Measurements from ENCODE around the gene VSTM4. TPM values are rescaled to one million over a fixed set of nuclear protein-coding genes. Genes with fewer than 3 reads are reported as not detected.

Gene VSTM4
- total RNA-seq, 1 experiment from 2014 or later: not detected

DNA sequence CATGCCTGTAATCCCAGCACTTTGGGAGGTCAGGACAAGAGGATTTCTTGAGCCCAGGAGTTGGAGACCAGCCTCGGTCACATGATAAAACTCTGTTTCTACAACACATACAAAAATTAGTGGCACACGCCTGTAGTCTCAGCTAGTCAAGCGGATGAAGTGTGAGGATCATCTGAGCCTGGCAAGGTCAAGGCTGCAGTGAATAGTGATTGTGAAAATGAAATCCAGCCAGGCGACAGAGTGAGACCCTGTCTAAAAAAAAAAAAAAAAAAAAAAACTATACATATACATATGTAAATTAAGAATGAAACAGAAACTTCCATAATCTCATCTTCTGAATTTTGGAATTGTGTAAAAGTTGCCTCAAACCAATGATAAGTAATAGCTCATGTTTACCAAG is 36.7 kb upstream of the VSTM4 start:
- H3K9me3 ChIP-seq: 0 out of 2 replicates have a peak, but pooled peaks cover 8% of the 10 kb centered on the region
- no peaks in the 10 kb centered on the region for H3K4me1 ChIP-seq
- Mint-ChIP-seq H3K9me3 (ENCODE audit: unreplicated experiment) (no peaks in the 10 kb centered on the region), H3K4me3 (ENCODE audit: unreplicated experiment) (no peak overlapping the region), H3K27me3 (ENCODE audit: insufficient read depth, unreplicated experiment) (peaks cover 36% of the 10 kb centered on the region), H3K27ac (ENCODE audit: unreplicated experiment) (no peak overlapping the region), H3K36me3 (ENCODE audit: insufficient read depth, unreplicated experiment) (no peaks in the 10 kb centered on the region), H3K4me1 (ENCODE audit: low read depth, unreplicated experiment) (no peaks in the 10 kb centered on the region)
- POLR2A ChIA-PET: no interaction called here
- intact Hi-C loops (cut with micrococcal nuclease; ENCODE audit: unreplicated experiment): no loop called here
- no peaks in the 10 kb centered on the region; the same call in none of the 2 replicates for H3K27me3 ChIP-seq (replicated peaks; ENCODE audit: control insufficient read depth, insufficient read depth, low read length)
- no TSS peak for BruUV-seq (replicated peaks)
- no peaks in the 10 kb centered on the region for H3K36me3 ChIP-seq (ENCODE audit: control insufficient read depth, insufficient read depth, low read length)
- CTCF ChIA-PET: interaction anchor here (1.2 kb wide), 1 partner anchor 9 kb away, joined by 3 read pairs; no protein-coding TSS in a partner anchor
- DNase-seq: no peak
- no peak for TF ChIP-seq CTCF (IDR thresholded peaks at IDR 0.05; ENCODE audit: insufficient read depth in 1 of 2, low read depth in 1 of 2, low read length in 1 of 2, severe bottlenecking in 1 of 2, unreplicated experiment in 1 of 2)
- no peak overlapping the region for H3K4me3 ChIP-seq (ENCODE audit: low read depth, low read length)

GRCh38 chr10:49151481-49151880 is 36.2 kb upstream of the VSTM4 start:
- 0 out of 2 replicates have a peak, but pooled peaks cover 8% of the 10 kb centered on the region for H3K9me3 ChIP-seq
- Mint-ChIP-seq H3K36me3 (ENCODE audit: insufficient read depth, unreplicated experiment) (no peaks in the 10 kb centered on the region), H3K4me1 (ENCODE audit: low read depth, unreplicated experiment) (no peaks in the 10 kb centered on the region), H3K27ac (ENCODE audit: unreplicated experiment) (no peak overlapping the region), H3K4me3 (ENCODE audit: unreplicated experiment) (no peak overlapping the region), H3K9me3 (ENCODE audit: unreplicated experiment) (no peaks in the 10 kb centered on the region), H3K27me3 (ENCODE audit: insufficient read depth, unreplicated experiment) (peaks cover 33% of the 10 kb centered on the region)
- no peak for DNase-seq
- H3K36me3 ChIP-seq (ENCODE audit: control insufficient read depth, insufficient read depth, low read length): no peaks in the 10 kb centered on the region
- BruUV-seq (replicated peaks): no TSS peak
- intact Hi-C loops (cut with micrococcal nuclease; ENCODE audit: unreplicated experiment): no loop called here
- H3K27me3 ChIP-seq (replicated peaks; ENCODE audit: control insufficient read depth, insufficient read depth, low read length): no peaks in the 10 kb centered on the region; the same call in none of the 2 replicates
- no peaks in the 10 kb centered on the region for H3K4me1 ChIP-seq
- no peak for TF ChIP-seq CTCF (IDR thresholded peaks at IDR 0.05; ENCODE audit: insufficient read depth in 1 of 2, low read depth in 1 of 2, low read length in 1 of 2, severe bottlenecking in 1 of 2, unreplicated experiment in 1 of 2)
- POLR2A ChIA-PET: no interaction called here
- H3K4me3 ChIP-seq (ENCODE audit: low read depth, low read length): no peak overlapping the region
- CTCF ChIA-PET: no interaction called here

DNA sequence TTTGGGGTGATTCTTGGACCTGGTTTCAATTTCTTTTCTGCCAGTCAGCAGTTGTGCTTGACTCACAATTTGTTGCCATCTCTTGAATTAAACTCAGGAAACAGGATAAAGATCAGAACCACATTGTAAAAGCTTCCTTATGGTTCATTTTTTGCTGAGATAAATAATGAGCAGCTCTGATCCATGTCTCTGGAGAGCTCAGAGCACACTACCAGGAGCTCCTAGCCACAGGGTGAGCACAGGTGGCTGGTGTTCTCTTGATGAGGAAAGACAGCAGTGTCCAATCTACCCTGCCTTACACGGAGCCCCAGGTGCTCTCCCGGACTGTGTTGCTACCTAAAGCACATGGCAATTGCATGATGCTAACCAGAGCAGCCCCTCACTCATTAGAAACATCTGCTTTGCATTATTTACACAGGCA is 35.7 kb upstream of the VSTM4 start:
- Histone ChIP-seq H3K36me3 (ENCODE audit: control insufficient read depth, insufficient read depth, low read length) (no peaks in the 10 kb centered on the region), H3K4me1 (no peaks in the 10 kb centered on the region), H3K27me3 (replicated peaks; ENCODE audit: control insufficient read depth, insufficient read depth, low read length) (no peaks in the 10 kb centered on the region; the same call in none of the 2 replicates), H3K9me3 (0 out of 2 replicates have a peak, but pooled peaks cover 8% of the 10 kb centered on the region), H3K4me3 (ENCODE audit: low read depth, low read length) (no peak overlapping the region)
- no peaks in the 10 kb centered on the region for H3K36me3 Mint-ChIP-seq (ENCODE audit: insufficient read depth, unreplicated experiment)
- intact Hi-C loops (cut with micrococcal nuclease; ENCODE audit: unreplicated experiment): no loop called here
- ChIA-PET CTCF (no interaction called here), POLR2A (no interaction called here)
- no peaks in the 10 kb centered on the region for H3K4me1 Mint-ChIP-seq (ENCODE audit: low read depth, unreplicated experiment)
- H3K27ac Mint-ChIP-seq (ENCODE audit: unreplicated experiment): no peak overlapping the region
- TF ChIP-seq CTCF (IDR thresholded peaks at IDR 0.05; ENCODE audit: insufficient read depth in 1 of 2, low read depth in 1 of 2, low read length in 1 of 2, severe bottlenecking in 1 of 2, unreplicated experiment in 1 of 2): no peak
- H3K4me3 Mint-ChIP-seq (ENCODE audit: unreplicated experiment): no peak overlapping the region
- BruUV-seq (replicated peaks): no TSS peak
- no peaks in the 10 kb centered on the region for H3K9me3 Mint-ChIP-seq (ENCODE audit: unreplicated experiment)
- peaks cover 36% of the 10 kb centered on the region for H3K27me3 Mint-ChIP-seq (ENCODE audit: insufficient read depth, unreplicated experiment)
- no peak for DNase-seq
